GM21576 (cell line): ENCODE data around the gene GPR37L1.

Experiments
- ATAC-seq: cut with Tn5 transposase; IDR thresholded peaks from one replicate; pipeline ENCODE4 v1.9.1; 2021; ENCODE audit warnings: mild to moderate bottlenecking, moderate library complexity; ENCODE audit not compliant: unreplicated experiment

GPR37L1 gene

GRCh38 chr1:202122639-202123335 lies at the start of gene GPR37L1:
Gene GPR37L1 (plus strand): TSS chr1:202122917. CDS start chr1:202122964, 47 bp downstream.
- no peak for ATAC-seq

- no peak for ATAC-seq
Measured at GRCh38 chr1:202073206-202073605, 49.5 kb upstream of the GPR37L1 start.

- no peak for ATAC-seq
Measured at GRCh38 chr1:202074985-202075384, 47.7 kb upstream of the GPR37L1 start.

- no peak for ATAC-seq
Measured at GRCh38 chr1:202075389-202075788, 47.3 kb upstream of the GPR37L1 start.

GRCh38 chr1:202076050-202076511 lies 46.6 kb upstream of the GPR37L1 start:
- ATAC-seq = no peak

- ATAC-seq = no peak
Measured at GRCh38 chr1:202078241-202078640, 44.5 kb upstream of the GPR37L1 start.

- ATAC-seq = no peak
Measured at GRCh38 chr1:202081992-202082391, 40.7 kb upstream of the GPR37L1 start.

- no peak for ATAC-seq
Measured at GRCh38 chr1:202084791-202085681, 37.7 kb upstream of the GPR37L1 start.

- ATAC-seq = no peak
Measured at GRCh38 chr1:202085682-202086373, 36.9 kb upstream of the GPR37L1 start.

GRCh38 chr1:202086579-202087350 lies 36.0 kb upstream of the GPR37L1 start:
- ATAC-seq = no peak

GRCh38 chr1:202088206-202088605 lies 34.5 kb upstream of the GPR37L1 start:
- ATAC-seq = no peak

- no peak for ATAC-seq
Measured at GRCh38 chr1:202090994-202091393, 31.7 kb upstream of the GPR37L1 start.

GRCh38 chr1:202093858-202094257 lies 28.9 kb upstream of the GPR37L1 start:
- no peak for ATAC-seq

GRCh38 chr1:202101184-202101583 lies 21.5 kb upstream of the GPR37L1 start:
- ATAC-seq = no peak

GRCh38 chr1:202104073-202104472 lies 18.6 kb upstream of the GPR37L1 start:
- ATAC-seq = no peak

- ATAC-seq = no peak
Measured at GRCh38 chr1:202105571-202106339, 17.0 kb upstream of the GPR37L1 start.

- ATAC-seq = no peak
Measured at GRCh38 chr1:202106340-202107254, 16.1 kb upstream of the GPR37L1 start.

GRCh38 chr1:202107321-202107761 lies 15.4 kb upstream of the GPR37L1 start:
- ATAC-seq = no peak
